K562 (cell line): ENCODE measurements around the gene GGNBP2. TPM values are rescaled to one million over a fixed set of nuclear protein-coding genes. Genes with fewer than 3 reads are reported as not detected.

Experiments used
- ARID1B ChIP-seq: fragments of 450-650 bp; IDR thresholded peaks from 2 replicates; pipeline ENCODE4 v1.6.1; 2016; ENCODE audit warnings: antibody characterized with exemption, mild to moderate bottlenecking, inconsistent platforms
- CBX3 ChIP-seq, 2 experiments: IDR thresholded peaks; 1 replicate in 1 of 2; 2 replicates in 1 of 2; pipeline ENCODE4 v1.6.1; 2012; ENCODE audit warnings: inconsistent platforms in 2 of 2, low read length in 2 of 2, borderline replicate concordance in 1 of 2, control low read depth in 1 of 2
- KAT8 ChIP-seq: fragments of 450-650 bp; IDR thresholded peaks from 2 replicates; pipeline ENCODE4 v1.6.1; 2016; ENCODE audit warnings: low read depth, mild to moderate bottlenecking
- MAFK ChIP-seq: IDR thresholded peaks from 2 replicates; pipeline ENCODE4 v1.6.1; 2011; ENCODE audit warnings: low read length, improper control_type of control experiment
- MYBL2 ChIP-seq, 2 experiments: fragments of 450-650 bp in 1 of 2; sonication (generic) in 1 of 2; formaldehyde crosslinking in 1 of 2; IDR thresholded peaks; 2 replicates each; pipeline versions ENCODE4 v1.6.1 to v1.8.1; 2017 to 2022; ENCODE audit warnings: borderline replicate concordance in 1 of 2, inconsistent platforms in 1 of 2, low read depth in 1 of 2, mild to moderate bottlenecking in 1 of 2, missing genetic modification reagents in 1 of 2, moderate library complexity in 1 of 2
- PML ChIP-seq: IDR thresholded peaks from 2 replicates; pipeline ENCODE4 v1.6.1; 2012; ENCODE audit warnings: low read length, inconsistent platforms
- POLR2AphosphoS5 ChIP-seq: IDR thresholded peaks from 2 replicates; pipeline ENCODE4 v1.6.1; 2011; ENCODE audit warnings: mild to moderate bottlenecking, low read depth, low read length, moderate library complexity; ENCODE audit not compliant: control insufficient read depth, insufficient read depth
- POLR3G ChIP-seq: IDR thresholded peaks from 2 replicates; pipeline ENCODE4 v1.6.1; 2011; ENCODE audit not compliant: insufficient read length, insufficient replicate concordance; ENCODE audit errors: extremely low read depth
- PRPF4 ChIP-seq: fragments of 200-400 bp; formaldehyde crosslinking; IDR thresholded peaks from one replicate; pipeline ENCODE4 v1.6.1; 2017; ENCODE audit warnings: low read length, low read depth, mild to moderate bottlenecking; ENCODE audit not compliant: insufficient read depth, poor library complexity, severe bottlenecking
- RHOXF2B ChIP-seq: fragments of 250-450 bp; sonication (Bioruptor Pico); conservative IDR thresholded peaks from 2 replicates; pipeline ENCODE4 v1.5.1; 2021
- SNRNP70 ChIP-seq: fragments of 200-400 bp; formaldehyde crosslinking; optimal IDR thresholded peaks from 2 replicates; pipeline ENCODE3; 2017; ENCODE audit warnings: low read depth, low read length
- ZC3H8 ChIP-seq: fragments of 450-650 bp; IDR thresholded peaks from 2 replicates; pipeline ENCODE4 v1.6.1; 2017
- ZNF174 ChIP-seq: fragments of 250-450 bp; sonication (Bioruptor Pico); IDR thresholded peaks from 2 replicates; pipeline ENCODE4 v1.4.0; 2020; ENCODE audit warnings: mild to moderate bottlenecking
- ZNF282 ChIP-seq: sonication (generic); formaldehyde crosslinking; IDR thresholded peaks from 2 replicates; pipeline ENCODE4 v1.8.1; 2023; ENCODE audit warnings: missing genetic modification reagents
- ZNF764 ChIP-seq: fragments of 250-450 bp; sonication (Bioruptor Pico); IDR thresholded peaks from 2 replicates; pipeline ENCODE4 v1.4.0; 2020; ENCODE audit warnings: low read depth, mild to moderate bottlenecking, moderate library complexity
- polyA plus RNA-seq, 8 experiments: library from polyadenylated mRNA; depleted of rRNA in 4 of 8; stranded (reverse) in 5 of 8; unstranded in 3 of 8; fragments of >200 nt; fragmentation: Nextera tagmentation in 2 of 8; fragmentation: Illumina TruSeq in 1 of 8; extraction: Ambion mirVana in 2 of 8; extraction: Trizol in 1 of 8; gene quantifications; 2 replicates each; pipeline versions ENCODE4 v1.2.1 to v1.2.3, GENCODE V29; 2011 to 2014; ENCODE audit warnings: inconsistent platforms in 1 of 8, missing spikeins in 1 of 8
- total RNA-seq, 7 experiments: library from RNA; depleted of rRNA in 6 of 7; stranded (reverse); fragments of >200 nt in 6 of 7; fragmentation: Illumina TruSeq in 2 of 7; extraction: Trizol in 2 of 7; gene quantifications; 2 replicates each; pipeline versions ENCODE4 v1.2.1 to v1.2.3, GENCODE V29; 2011 to 2021; ENCODE audit warnings: low replicate concordance in 1 of 7
- TF ChIP-seq, protein P1 (sequence below), 2 experiments: fragments of 450-650 bp; IDR thresholded peaks; 2 replicates each; pipeline ENCODE4 v1.6.1; 2016; ENCODE audit warnings: mild to moderate bottlenecking in 2 of 2, borderline replicate concordance in 1 of 2, low read depth in 1 of 2, moderate library complexity in 1 of 2
- TF ChIP-seq, protein P2 (sequence below): sonication (generic); IDR thresholded peaks from 2 replicates; pipeline ENCODE4 v1.6.1; 2016
- TF ChIP-seq, protein P3 (sequence below), 3 experiments: IDR thresholded peaks in 2 of 3; conservative IDR thresholded peaks in 1 of 3; 2 replicates each; pipeline ENCODE4 v1.5.1; 2011 to 2012; ENCODE audit warnings: low read length in 3 of 3, mild to moderate bottlenecking in 3 of 3, control low read depth in 2 of 3, improper control_type of control experiment in 1 of 3, inconsistent platforms in 1 of 3, low read depth in 1 of 3, mixed read lengths in 1 of 3, moderate library complexity in 1 of 3; ENCODE audit not compliant: insufficient read depth in 2 of 3

The GGNBP2 gene
- total and polyA plus RNA-seq, 9 of the 15 experiments (the other 6 are each of a cell fraction or from before 2014, with no cell fraction given), result 35.7 to 96.6 (median 64.1) TPM

DNA sequence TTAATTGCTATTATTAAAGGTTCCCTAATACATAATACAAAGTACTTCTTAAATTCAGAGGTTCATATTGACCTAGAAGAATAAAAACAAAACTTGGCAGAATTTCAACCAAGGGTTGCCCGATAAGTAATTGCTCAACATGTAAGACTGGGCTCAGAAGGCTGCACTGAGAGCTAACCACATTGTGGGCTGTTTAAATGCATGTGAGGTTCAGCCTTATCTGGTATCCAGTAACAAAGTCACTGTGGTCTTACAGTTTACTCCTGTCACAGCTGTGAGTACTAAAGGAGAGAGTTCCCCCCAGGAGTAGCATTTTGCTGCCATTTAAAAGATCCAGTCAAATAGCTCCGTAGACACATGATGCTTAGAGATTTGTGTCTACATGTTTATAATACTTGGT, 45.4 kb downstream of the GGNBP2 start (continued):
- TF ChIP-seq, protein P1, sequence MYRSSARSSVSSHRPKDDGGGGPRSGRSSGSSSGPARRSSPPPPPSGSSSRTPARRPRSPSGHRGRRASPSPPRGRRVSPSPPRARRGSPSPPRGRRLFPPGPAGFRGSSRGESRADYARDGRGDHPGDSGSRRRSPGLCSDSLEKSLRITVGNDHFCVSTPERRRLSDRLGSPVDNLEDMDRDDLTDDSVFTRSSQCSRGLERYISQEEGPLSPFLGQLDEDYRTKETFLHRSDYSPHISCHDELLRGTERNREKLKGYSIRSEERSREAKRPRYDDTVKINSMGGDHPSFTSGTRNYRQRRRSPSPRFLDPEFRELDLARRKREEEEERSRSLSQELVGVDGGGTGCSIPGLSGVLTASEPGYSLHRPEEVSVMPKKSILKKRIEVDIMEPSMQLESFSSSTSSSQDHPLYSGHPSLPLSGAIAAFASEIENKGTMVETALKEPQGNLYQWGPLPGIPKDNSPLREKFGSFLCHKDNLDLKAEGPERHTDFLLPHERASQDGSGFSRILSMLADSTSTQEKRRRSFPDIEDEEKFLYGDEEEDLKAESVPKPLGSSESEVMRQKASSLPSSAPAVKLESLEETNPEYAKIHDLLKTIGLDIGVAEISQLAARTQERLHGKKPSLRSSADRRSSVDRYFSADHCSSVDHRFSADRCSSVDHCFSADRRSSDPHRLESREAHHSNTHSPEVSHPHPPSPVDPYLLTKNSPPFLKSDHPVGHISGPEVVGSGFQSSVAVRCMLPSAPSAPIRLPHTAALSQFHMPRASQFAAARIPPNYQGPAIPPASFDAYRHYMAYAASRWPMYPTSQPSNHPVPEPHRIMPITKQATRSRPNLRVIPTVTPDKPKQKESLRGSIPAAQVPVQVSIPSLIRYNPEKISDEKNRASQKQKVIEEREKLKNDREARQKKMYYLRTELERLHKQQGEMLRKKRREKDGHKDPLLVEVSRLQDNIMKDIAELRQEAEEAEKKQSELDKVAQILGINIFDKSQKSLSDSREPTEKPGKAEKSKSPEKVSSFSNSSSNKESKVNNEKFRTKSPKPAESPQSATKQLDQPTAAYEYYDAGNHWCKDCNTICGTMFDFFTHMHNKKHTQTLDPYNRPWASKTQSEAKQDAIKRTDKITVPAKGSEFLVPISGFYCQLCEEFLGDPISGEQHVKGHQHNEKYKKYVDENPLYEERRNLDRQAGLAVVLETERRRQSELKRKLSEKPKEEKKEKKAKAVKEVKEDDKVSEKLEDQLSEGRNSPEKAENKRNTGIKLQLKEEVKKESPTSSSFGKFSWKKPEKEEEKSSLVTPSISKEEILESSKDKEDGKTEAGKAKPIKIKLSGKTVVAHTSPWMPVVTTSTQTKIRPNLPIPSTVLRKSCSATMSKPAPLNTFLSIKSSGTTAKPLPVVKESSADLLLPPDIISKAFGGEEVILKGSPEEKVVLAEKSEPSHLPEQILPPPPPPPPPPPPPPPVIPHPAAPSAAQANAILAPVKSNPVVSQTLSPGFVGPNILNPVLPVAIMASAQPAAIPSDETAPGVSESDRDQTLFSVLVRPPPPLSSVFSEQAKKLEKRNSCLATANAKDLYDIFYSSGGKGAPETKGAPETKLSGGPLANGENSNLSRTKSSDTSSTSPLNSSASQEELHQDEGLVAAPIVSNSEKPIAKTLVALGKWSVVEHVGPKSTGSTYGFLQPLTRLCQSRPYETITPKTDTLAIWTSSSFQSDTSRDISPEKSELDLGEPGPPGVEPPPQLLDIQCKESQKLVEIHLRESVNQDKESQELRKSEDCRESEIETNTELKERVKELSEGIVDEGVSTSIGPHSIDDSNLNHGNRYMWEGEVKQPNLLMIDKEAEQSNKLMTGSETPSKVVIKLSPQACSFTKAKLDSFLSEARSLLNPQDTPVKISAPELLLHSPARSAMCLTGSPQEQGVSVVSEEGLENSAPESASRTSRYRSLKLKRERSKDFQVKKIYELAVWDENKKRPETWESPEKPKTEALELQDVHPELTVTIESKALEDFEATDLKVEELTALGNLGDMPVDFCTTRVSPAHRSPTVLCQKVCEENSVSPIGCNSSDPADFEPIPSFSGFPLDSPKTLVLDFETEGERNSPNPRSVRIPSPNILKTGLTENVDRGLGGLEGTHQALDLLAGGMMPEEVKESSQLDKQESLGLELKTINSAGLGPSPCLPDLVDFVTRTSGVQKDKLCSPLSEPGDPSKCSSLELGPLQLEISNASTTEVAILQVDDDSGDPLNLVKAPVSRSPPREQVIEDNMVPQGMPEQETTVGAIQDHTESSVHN (IDR thresholded peaks at IDR 0.05; ENCODE audit: borderline replicate concordance in 1 of 2, low read depth in 1 of 2), result 0 out of 4 replicates have a peak, but pooled peaks of 1 of the 2 experiments have one; percentile 16
- TF ChIP-seq ZNF764 (CRISPR knock-in tag), result no peak
- no peak for TF ChIP-seq MAFK
- peak; percentile 32; the same call in 1 of the 2 replicates for TF ChIP-seq POLR2AphosphoS5
- peak; percentile 59 for TF ChIP-seq ARID1B
- TF ChIP-seq ZNF174 (CRISPR knock-in tag), result no peak
- TF ChIP-seq, protein P2, sequence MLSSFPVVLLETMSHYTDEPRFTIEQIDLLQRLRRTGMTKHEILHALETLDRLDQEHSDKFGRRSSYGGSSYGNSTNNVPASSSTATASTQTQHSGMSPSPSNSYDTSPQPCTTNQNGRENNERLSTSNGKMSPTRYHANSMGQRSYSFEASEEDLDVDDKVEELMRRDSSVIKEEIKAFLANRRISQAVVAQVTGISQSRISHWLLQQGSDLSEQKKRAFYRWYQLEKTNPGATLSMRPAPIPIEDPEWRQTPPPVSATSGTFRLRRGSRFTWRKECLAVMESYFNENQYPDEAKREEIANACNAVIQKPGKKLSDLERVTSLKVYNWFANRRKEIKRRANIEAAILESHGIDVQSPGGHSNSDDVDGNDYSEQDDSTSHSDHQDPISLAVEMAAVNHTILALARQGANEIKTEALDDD, result peak; percentile 98
- no peak for TF ChIP-seq ZNF282 (CRISPR knock-in tag)
- TF ChIP-seq PRPF4, result no peak
- no peak for TF ChIP-seq ZC3H8
- TF ChIP-seq PML, result peak; percentile 53
- no peak for TF ChIP-seq KAT8
- no peak for TF ChIP-seq MYBL2 (IDR thresholded peaks at IDR 0.05; ENCODE audit: low read depth)
- TF ChIP-seq MYBL2 (CRISPR knock-in tag; IDR thresholded peaks at IDR 0.05; ENCODE audit: borderline replicate concordance), result no peak
- no peak for TF ChIP-seq RHOXF2B
- TF ChIP-seq CBX3 (IDR thresholded peaks at IDR 0.05; ENCODE audit: borderline replicate concordance in 1 of 2, low read length in 2 of 2), result peak in 1 of 2 experiments; percentile 55; a peak in 1 of 3 replicates
- TF ChIP-seq SNRNP70, result no peak
- TF ChIP-seq, protein P3, sequence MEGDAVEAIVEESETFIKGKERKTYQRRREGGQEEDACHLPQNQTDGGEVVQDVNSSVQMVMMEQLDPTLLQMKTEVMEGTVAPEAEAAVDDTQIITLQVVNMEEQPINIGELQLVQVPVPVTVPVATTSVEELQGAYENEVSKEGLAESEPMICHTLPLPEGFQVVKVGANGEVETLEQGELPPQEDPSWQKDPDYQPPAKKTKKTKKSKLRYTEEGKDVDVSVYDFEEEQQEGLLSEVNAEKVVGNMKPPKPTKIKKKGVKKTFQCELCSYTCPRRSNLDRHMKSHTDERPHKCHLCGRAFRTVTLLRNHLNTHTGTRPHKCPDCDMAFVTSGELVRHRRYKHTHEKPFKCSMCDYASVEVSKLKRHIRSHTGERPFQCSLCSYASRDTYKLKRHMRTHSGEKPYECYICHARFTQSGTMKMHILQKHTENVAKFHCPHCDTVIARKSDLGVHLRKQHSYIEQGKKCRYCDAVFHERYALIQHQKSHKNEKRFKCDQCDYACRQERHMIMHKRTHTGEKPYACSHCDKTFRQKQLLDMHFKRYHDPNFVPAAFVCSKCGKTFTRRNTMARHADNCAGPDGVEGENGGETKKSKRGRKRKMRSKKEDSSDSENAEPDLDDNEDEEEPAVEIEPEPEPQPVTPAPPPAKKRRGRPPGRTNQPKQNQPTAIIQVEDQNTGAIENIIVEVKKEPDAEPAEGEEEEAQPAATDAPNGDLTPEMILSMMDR (IDR thresholded peaks at IDR 0.05 in 2 of 3, conservative IDR thresholded peaks at IDR 0.05 in 1 of 3; ENCODE audit: insufficient read depth in 2 of 3, low read depth in 1 of 3, low read length in 3 of 3), result no peak
- no peak for TF ChIP-seq POLR3G
